ENCODE results near the gene RRP1B. TPM values are rescaled to one million over a fixed set of nuclear protein-coding genes. Genes with fewer than 3 reads are reported as not detected.
A peak's percentile ranks its signal among the peaks of the same experiment; 100 is the strongest.

The RRP1B gene
- total RNA-seq, 1 experiment from 2014 or later, result 44.2 TPM

DNA sequence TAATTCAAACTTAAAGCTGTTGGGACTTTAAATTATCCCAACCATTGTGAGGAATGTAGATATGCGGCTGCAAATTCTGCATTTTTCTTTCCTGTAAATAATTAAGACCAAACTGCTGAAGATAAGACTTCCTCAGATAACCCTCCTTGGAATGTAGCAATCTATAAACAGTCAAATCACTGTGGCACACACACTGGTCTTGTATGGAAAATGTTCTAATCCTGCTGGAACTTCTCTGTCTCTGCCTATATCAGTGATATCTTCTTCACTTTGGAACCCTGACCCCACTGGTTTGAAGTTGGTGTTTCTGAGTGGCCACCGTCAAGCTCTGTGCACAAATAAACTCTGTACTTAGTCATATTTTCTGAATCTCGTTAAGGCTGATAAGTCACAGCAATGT lies 33.0 kb upstream of the RRP1B start:
- POLR2A ChIA-PET (ENCODE audit: unreplicated experiment), result no interaction called here
- DNase-seq (no peak), ATAC-seq (no peak)
- H4K20me1 ChIP-seq (ENCODE audit: low read length), result no peaks in the 10 kb centered on the region
- no peak overlapping the region for H3K27ac ChIP-seq (ENCODE audit: low read length)
- BruUV-seq (replicated peaks), result no TSS peak
- no peaks in the 10 kb centered on the region for H3K9me2 ChIP-seq (replicated peaks; ENCODE audit: low read length)
- TF ChIP-seq EZH2 (IDR thresholded peaks at IDR 0.05; ENCODE audit: low read length, unreplicated experiment) (no peak), EZH2phosphoT487 (IDR thresholded peaks at IDR 0.05; ENCODE audit: borderline replicate concordance, low read length) (no peak), CTCF (conservative IDR thresholded peaks at IDR 0.05; ENCODE audit: low read depth, low read length) (no peak)
- H3K27me3 ChIP-seq (ENCODE audit: low read length), result no peaks in the 10 kb centered on the region
- no peak overlapping the region for H3K4me3 ChIP-seq (ENCODE audit: low read length)
- H3K4me1 ChIP-seq (ENCODE audit: insufficient read depth, low read length), result 0 out of 2 replicates have a peak, but pooled peaks cover 4% of the 10 kb centered on the region
- peaks cover 7% of the 10 kb centered on the region; the same call in 1 of the 2 replicates for H3K9me3 ChIP-seq (ENCODE audit: low read length)
- no peak overlapping the region for H3K9ac ChIP-seq (ENCODE audit: low read length)
- H3F3A ChIP-seq (ENCODE audit: low read length, unreplicated experiment), result no peaks in the 10 kb centered on the region
- no peaks in the 10 kb centered on the region for H3K79me2 ChIP-seq (ENCODE audit: low read length)
- CTCF ChIA-PET, result no interaction called here
- no peak overlapping the region for H2AFZ ChIP-seq (ENCODE audit: low read length)
- H3K4me2 ChIP-seq (ENCODE audit: low read length), result no peak overlapping the region
- intact Hi-C loops (cut with micrococcal nuclease), result no loop called here
- peaks cover 6% of the 10 kb centered on the region; the same call in 1 of the 2 replicates for H3K36me3 ChIP-seq (ENCODE audit: low read depth, low read length)

DNA sequence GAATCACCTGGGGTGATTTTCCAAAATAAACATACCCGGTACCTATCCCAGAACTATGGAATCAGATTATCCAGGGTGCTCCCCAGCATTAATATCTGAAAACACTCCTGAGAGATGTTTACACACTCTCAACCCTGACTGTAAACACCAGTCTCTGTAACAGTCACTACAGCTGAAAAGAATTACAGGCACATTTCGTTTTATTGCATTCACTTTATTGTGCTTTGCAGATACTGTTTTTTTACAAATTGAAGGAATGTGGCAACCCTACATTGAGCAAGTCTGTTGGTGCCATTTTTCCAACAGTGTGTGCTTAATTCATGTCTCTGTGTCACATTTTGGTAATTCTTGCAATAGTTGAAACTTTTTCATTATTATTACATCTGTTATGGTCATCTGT lies 31.8 kb upstream of the RRP1B start:
- no peaks in the 10 kb centered on the region for H3F3A ChIP-seq (ENCODE audit: low read length, unreplicated experiment)
- no peak overlapping the region for H3K4me2 ChIP-seq (ENCODE audit: low read length)
- peaks cover 7% of the 10 kb centered on the region; the same call in 1 of the 2 replicates for H3K9me3 ChIP-seq (ENCODE audit: low read length)
- H2AFZ ChIP-seq (ENCODE audit: low read length), result no peak overlapping the region
- ChIA-PET CTCF (interaction anchor here (0.8 kb wide), 1 partner anchor 18 kb away, joined by 3 read pairs; no protein-coding TSS in a partner anchor), POLR2A (ENCODE audit: unreplicated experiment) (no interaction called here)
- DNase-seq (no peak), ATAC-seq (no peak)
- no peak overlapping the region for H3K4me3 ChIP-seq (ENCODE audit: low read length)
- intact Hi-C loops (cut with micrococcal nuclease), result no loop called here
- no peaks in the 10 kb centered on the region for H3K27me3 ChIP-seq (ENCODE audit: low read length)
- H3K36me3 ChIP-seq (ENCODE audit: low read depth, low read length), result peaks cover 6% of the 10 kb centered on the region; the same call in 1 of the 2 replicates
- H3K4me1 ChIP-seq (ENCODE audit: insufficient read depth, low read length), result peaks cover 7% of the 10 kb centered on the region; the same call in 1 of the 2 replicates
- no peak overlapping the region for H3K27ac ChIP-seq (ENCODE audit: low read length)
- H3K9me2 ChIP-seq (replicated peaks; ENCODE audit: low read length), result no peaks in the 10 kb centered on the region
- no peaks in the 10 kb centered on the region for H4K20me1 ChIP-seq (ENCODE audit: low read length)
- TF ChIP-seq CTCF (conservative IDR thresholded peaks at IDR 0.05; ENCODE audit: low read depth, low read length) (no peak), EZH2phosphoT487 (IDR thresholded peaks at IDR 0.05; ENCODE audit: borderline replicate concordance, low read length) (no peak), EZH2 (IDR thresholded peaks at IDR 0.05; ENCODE audit: low read length, unreplicated experiment) (no peak)
- no peaks in the 10 kb centered on the region for H3K79me2 ChIP-seq (ENCODE audit: low read length)
- BruUV-seq (replicated peaks), result no TSS peak
- no peak overlapping the region for H3K9ac ChIP-seq (ENCODE audit: low read length)

GRCh38 chr21:43631411-43632107 lies 27.8 kb upstream of the RRP1B start:
- TF ChIP-seq EZH2 (IDR thresholded peaks at IDR 0.05; ENCODE audit: low read length, unreplicated experiment) (no peak), EZH2phosphoT487 (IDR thresholded peaks at IDR 0.05; ENCODE audit: borderline replicate concordance, low read length) (no peak), CTCF (conservative IDR thresholded peaks at IDR 0.05; ENCODE audit: low read depth, low read length) (no peak)
- Histone ChIP-seq H4K20me1 (ENCODE audit: low read length) (no peaks in the 10 kb centered on the region), H3K27ac (ENCODE audit: low read length) (no peak overlapping the region), H3K4me3 (ENCODE audit: low read length) (no peak overlapping the region), H3K27me3 (ENCODE audit: low read length) (no peaks in the 10 kb centered on the region), H3K9ac (ENCODE audit: low read length) (no peak overlapping the region), H2AFZ (ENCODE audit: low read length) (no peak overlapping the region), H3K4me2 (ENCODE audit: low read length) (no peak overlapping the region), H3K36me3 (ENCODE audit: low read depth, low read length) (peaks cover 6% of the 10 kb centered on the region; the same call in 1 of the 2 replicates), H3K9me2 (replicated peaks; ENCODE audit: low read length) (no peaks in the 10 kb centered on the region), H3K9me3 (ENCODE audit: low read length) (peaks cover 7% of the 10 kb centered on the region; the same call in 1 of the 2 replicates), H3F3A (ENCODE audit: low read length, unreplicated experiment) (no peaks in the 10 kb centered on the region), H3K79me2 (ENCODE audit: low read length) (no peaks in the 10 kb centered on the region), H3K4me1 (ENCODE audit: insufficient read depth, low read length) (peaks cover 8% of the 10 kb centered on the region; the same call in 1 of the 2 replicates)
- intact Hi-C loops (cut with micrococcal nuclease), result no loop called here
- BruUV-seq (replicated peaks), result no TSS peak
- POLR2A ChIA-PET (ENCODE audit: unreplicated experiment), result no interaction called here
- no peak for ATAC-seq
- CTCF ChIA-PET, result no interaction called here
- peak; percentile 57 for DNase-seq

Measured in PC-3 (cell line).